ENCODE results near the gene CDRT15L2.

DNA sequence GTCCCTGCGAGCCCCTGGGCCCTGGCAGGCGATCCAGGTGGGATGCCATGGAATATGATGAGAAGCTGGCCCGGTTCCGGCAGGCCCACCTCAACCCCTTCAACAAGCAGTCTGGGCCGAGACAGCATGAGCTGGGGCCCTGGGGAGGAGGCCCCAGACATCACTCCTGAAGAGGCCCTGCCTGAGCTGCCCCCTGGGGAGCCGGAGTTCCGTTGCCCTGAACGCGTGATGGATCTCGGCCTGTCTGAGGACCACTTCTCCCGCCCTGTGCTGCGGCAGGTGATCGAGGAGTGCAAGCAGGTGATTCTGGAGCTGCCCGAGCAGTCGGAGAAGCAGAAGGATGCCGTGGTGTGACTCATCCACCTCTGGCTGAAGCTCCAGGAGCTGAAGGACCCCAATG is 33.1 kb downstream of the CDRT15L2 start:
- TF ChIP-seq EZH2phosphoT487 (IDR thresholded peaks at IDR 0.05; ENCODE audit: borderline replicate concordance, low read length) (no peak), EZH2 (IDR thresholded peaks at IDR 0.05; ENCODE audit: low read length, unreplicated experiment) (no peak)

Measured in PC-3 (cell line).